ENCODE results near the gene GPA33. TPM values are rescaled to one million over a fixed set of nuclear protein-coding genes. Genes with fewer than 3 reads are reported as not detected.

Gene GPA33
- polyA plus RNA-seq, 1 donor from 2014 or later: 0.14 TPM

Small RNAs within 50 kb of the gene (small RNA-seq; reads per million reads assigned to genes)
- 0.39 to 2.1 (median 0.95) reads per million in 3 experiments for gene RNA5SP65

Other genes starting within 250 kb of the GPA33 start
- gene TADA1, start 214.1 kb downstream of the GPA33 start, polyA plus RNA-seq: 99.6 and 101 TPM in 2 replicates
- 1.3 and 6.8 TPM in 2 replicates for gene ILDR2, start 114.8 kb downstream of the GPA33 start, polyA plus RNA-seq
- gene MAEL, start 101.1 kb downstream of the GPA33 start, polyA plus RNA-seq: not detected in 2 replicates
- gene STYXL2, start 3.7 kb upstream of the GPA33 start, polyA plus RNA-seq: not detected in 2 replicates
- gene POU2F1, start 130.5 kb upstream of the GPA33 start, polyA plus RNA-seq: 10.3 and 10.9 TPM in 2 replicates

All from neural cell (in vitro differentiated cells).